KOPT-K1 (cell line): ENCODE data around the gene AGK.

Experiments used
- H3K27ac ChIP-seq: fragments of 200-600 bp; sonication (generic); 2 replicates; pipeline ENCODE4 v1.5.1; 2016; ENCODE audit warnings: antibody characterized with exemption, mild to moderate bottlenecking, low read depth, low read length; ENCODE audit not compliant: poor library complexity, severe bottlenecking
- H3K36me3 ChIP-seq: fragments of 200-600 bp; sonication (generic); 2 replicates; pipeline ENCODE4 v1.5.1; 2017; ENCODE audit warnings: antibody characterized with exemption, mild to moderate bottlenecking, low read length, moderate library complexity; ENCODE audit not compliant: insufficient read depth
- H3K9me3 ChIP-seq: fragments of 200-600 bp; sonication (generic); 2 replicates; pipeline ENCODE4 v1.5.1; 2017; ENCODE audit warnings: antibody characterized with exemption, low read length, mild to moderate bottlenecking; ENCODE audit not compliant: insufficient read depth, poor library complexity, severe bottlenecking

Gene AGK

DNA sequence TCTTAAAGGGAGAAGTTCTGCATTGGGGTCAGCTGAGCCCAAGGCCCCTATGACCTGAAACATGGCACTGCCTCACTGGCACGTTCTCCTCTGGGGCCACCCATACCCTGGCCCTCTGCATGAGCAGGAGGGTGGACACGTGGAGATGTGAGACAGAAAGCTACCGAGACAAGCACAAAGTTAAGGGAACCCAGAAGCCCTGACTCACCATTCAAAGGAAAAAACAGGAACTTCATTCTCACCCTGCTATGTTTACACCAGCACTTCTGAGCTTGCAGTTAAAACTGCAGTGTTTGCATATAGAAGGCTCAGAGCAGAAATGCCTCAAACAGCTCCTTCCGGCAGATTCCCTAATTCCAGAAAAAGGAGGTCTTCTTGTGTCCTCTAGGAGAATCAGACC lies 109.0 kb downstream of the AGK start:
- Histone ChIP-seq H3K27ac (no peak overlapping the region), H3K9me3 (no peaks in the 10 kb centered on the region), H3K36me3 (peaks cover 57% of the 10 kb centered on the region)

- Histone ChIP-seq H3K27ac (no peak overlapping the region), H3K9me3 (no peaks in the 10 kb centered on the region), H3K36me3 (peaks cover 35% of the 10 kb centered on the region)
Measured at GRCh38 chr7:141663081-141663849, 112.1 kb downstream of the AGK start.

DNA sequence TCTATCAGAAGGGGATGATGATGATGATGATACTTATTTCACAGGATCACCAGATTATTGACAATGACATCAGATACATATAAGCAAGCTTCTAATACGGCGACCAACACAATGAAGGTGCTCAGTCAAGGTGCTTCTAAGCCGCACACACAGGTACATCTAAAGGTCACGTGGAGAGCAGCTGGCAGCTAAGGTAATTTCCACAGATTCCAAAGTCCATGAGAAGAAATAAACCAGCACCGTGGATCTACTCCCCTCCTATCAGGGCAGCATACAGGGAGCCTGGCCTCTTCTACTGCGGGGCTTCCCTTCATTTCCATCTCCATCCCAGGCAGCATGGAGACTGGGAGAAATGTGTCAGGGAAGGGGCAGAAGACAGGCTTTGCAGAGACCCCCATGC lies 113.2 kb downstream of the AGK start:
- no peak overlapping the region for H3K27ac ChIP-seq
- H3K36me3 ChIP-seq: peaks cover 30% of the 10 kb centered on the region
- H3K9me3 ChIP-seq: no peaks in the 10 kb centered on the region

- H3K27ac ChIP-seq: no peak overlapping the region
- H3K36me3 ChIP-seq: peaks cover 20% of the 10 kb centered on the region; the same call in 1 of the 2 replicates
- H3K9me3 ChIP-seq: no peaks in the 10 kb centered on the region
Measured at GRCh38 chr7:141665208-141666035, 114.2 kb downstream of the AGK start.

DNA sequence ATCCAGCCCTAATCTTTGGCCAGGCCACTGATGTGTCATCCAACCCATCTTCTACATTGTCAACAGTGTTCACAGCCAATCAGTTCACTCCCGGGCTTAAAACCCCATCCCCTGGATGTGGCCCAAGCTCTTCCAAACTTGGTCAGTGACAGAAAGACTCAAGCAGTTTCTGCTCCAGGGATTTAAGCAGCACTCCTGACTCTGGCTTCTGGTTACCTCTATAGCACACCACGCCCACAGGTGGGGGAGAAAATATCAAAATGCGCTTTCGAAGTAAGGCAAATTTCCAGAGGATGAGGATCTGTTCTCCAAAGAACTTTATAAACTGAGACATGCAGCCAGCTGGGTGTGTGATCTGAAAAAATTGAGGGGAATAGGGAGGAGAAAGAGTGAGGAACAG lies 114.9 kb downstream of the AGK start:
- Histone ChIP-seq H3K27ac (no peak overlapping the region), H3K9me3 (no peaks in the 10 kb centered on the region), H3K36me3 (peaks cover 16% of the 10 kb centered on the region; the same call in 1 of the 2 replicates)

DNA sequence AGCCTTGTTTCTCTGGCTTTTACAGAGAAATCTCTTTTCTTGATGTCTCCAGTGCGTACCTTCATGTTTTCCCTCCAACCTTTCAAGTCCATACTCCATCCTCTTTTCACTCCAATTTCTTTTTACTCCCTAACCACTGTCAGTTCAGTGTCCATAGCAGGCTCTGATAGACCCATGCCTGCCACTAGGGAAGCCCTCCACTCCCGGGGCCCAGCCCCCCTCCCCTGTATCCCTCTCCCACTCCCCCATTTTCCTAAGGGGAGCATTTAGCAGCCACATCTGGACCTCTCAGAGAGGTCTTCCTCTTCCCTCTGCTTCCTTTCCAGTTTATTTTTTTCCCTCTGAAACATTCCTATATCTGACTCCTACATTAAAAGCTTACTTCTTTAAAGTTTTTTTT lies 117.6 kb downstream of the AGK start:
- no peaks in the 10 kb centered on the region for H3K9me3 ChIP-seq
- peaks cover 9% of the 10 kb centered on the region; the same call in 1 of the 2 replicates for H3K36me3 ChIP-seq

DNA sequence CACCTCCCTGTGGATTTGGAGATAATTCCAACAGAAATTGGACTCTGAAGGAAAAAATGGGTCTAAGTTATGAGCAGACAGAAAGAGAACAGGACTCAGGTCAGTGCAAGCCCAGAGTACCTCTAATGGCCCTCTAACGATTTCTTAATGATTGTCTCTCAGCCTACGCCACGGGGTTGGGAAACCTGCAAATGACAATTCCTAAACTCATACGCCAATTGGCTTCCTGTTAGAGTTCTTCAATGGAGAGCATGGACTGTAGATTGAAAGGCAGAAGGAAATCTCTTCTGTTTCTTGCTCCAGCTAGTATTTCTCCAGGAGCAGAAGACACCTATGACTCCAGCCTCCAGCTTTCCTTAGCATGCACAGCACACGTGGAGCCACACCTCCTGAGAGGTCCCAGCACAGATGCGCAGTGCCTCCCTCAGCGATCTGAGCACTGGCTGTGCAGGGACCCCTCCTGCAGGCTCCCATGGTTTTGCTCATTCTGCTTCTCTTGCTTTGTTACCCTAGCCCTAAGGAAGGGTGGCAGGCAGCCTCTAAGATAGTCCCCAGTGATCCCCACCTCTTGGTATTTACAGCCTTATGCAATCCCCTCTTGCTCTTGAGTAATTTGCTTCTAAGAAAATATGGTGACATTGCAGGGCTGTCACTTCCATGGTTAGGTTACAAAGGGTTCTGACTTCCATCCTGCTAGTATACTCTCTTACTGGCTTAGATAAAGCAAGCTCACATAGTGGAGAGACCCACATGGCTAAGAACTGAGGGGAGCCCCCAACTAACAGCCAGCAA lies 120.7 kb downstream of the AGK start:
- H3K36me3 ChIP-seq: no peaks in the 10 kb centered on the region
- H3K27ac ChIP-seq: no peak overlapping the region
- H3K9me3 ChIP-seq: no peaks in the 10 kb centered on the region

More for the DNA sequence above, 117.6 kb downstream of the AGK start:
- H3K27ac ChIP-seq: no peak overlapping the region

DNA sequence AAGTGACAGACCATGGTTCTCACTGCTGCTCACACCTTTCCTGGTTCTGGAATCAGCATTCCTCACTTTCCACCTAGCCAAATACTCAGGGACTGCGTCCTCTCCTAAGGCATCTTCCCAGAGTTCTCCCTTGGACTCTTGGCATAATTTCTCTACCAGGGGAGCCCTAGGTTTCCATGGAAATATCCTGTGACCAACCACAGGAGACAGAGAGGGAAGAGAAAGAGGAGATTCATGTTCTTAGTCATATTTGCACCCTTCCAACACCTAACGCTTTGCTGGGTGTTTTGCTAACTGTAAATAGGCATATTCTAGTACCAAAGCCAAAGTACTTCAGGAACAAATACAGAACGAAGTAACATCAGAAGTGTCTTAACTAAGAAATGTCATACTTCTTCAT lies 122.1 kb downstream of the AGK start:
- H3K9me3 ChIP-seq: no peaks in the 10 kb centered on the region
- no peak overlapping the region for H3K27ac ChIP-seq
- H3K36me3 ChIP-seq: no peaks in the 10 kb centered on the region

DNA sequence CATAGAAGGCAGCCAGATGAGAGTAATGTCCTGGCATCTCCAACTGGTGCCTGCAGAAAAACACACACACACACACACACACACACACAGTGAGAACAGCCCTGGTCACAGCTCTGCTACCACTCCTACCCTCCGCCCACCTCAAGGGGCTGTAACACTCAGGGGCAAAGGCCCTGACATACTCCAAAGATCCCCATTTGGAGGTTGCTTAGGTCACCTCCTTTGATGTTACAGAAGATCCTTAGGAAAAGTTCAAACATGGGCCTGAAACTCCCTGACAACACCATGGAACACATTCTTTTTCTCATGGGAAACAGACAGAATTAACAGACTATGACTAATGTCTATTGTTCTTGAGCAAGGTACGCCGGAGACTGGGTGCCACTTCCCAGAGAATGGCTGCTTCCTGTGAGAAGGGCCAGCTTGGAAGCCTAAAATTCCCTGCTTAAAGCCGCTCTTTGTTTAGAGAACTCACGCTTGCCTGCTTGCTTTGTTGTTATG lies 123.0 kb downstream of the AGK start:
- H3K9me3 ChIP-seq: no peaks in the 10 kb centered on the region
- H3K27ac ChIP-seq: no peak overlapping the region
- no peaks in the 10 kb centered on the region for H3K36me3 ChIP-seq

- no peak overlapping the region for H3K27ac ChIP-seq
- H3K9me3 ChIP-seq: no peaks in the 10 kb centered on the region
- no peaks in the 10 kb centered on the region for H3K36me3 ChIP-seq
Measured at GRCh38 chr7:141674702-141675101, 123.5 kb downstream of the AGK start.

- Histone ChIP-seq H3K9me3 (no peaks in the 10 kb centered on the region), H3K27ac (no peak overlapping the region), H3K36me3 (no peaks in the 10 kb centered on the region)
Measured at GRCh38 chr7:141675436-141676215, 124.4 kb downstream of the AGK start.

- H3K36me3 ChIP-seq: no peaks in the 10 kb centered on the region
- no peaks in the 10 kb centered on the region for H3K9me3 ChIP-seq
- H3K27ac ChIP-seq: no peak overlapping the region
Measured at GRCh38 chr7:141676618-141677017, 125.4 kb downstream of the AGK start.

DNA sequence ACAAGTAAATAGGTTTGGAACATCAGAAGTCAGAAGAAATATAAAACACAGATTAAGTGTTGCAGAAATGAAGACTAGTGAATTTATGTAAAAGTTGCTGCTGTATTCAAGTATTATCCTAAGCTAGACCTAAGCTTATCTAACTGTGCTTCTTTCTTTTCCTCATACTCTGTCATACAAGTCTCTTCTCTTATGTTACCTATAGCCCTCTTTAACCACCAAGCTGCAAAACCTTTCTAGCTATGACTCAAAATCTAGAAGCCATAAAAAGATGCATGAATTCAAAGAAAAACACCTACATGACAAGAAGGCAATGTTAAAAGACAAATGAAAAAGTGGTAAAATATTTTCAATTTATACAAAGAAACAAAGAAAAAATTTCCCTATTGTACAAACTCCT lies 127.8 kb downstream of the AGK start:
- no peaks in the 10 kb centered on the region for H3K9me3 ChIP-seq
- no peaks in the 10 kb centered on the region for H3K36me3 ChIP-seq
- H3K27ac ChIP-seq: no peak overlapping the region

DNA sequence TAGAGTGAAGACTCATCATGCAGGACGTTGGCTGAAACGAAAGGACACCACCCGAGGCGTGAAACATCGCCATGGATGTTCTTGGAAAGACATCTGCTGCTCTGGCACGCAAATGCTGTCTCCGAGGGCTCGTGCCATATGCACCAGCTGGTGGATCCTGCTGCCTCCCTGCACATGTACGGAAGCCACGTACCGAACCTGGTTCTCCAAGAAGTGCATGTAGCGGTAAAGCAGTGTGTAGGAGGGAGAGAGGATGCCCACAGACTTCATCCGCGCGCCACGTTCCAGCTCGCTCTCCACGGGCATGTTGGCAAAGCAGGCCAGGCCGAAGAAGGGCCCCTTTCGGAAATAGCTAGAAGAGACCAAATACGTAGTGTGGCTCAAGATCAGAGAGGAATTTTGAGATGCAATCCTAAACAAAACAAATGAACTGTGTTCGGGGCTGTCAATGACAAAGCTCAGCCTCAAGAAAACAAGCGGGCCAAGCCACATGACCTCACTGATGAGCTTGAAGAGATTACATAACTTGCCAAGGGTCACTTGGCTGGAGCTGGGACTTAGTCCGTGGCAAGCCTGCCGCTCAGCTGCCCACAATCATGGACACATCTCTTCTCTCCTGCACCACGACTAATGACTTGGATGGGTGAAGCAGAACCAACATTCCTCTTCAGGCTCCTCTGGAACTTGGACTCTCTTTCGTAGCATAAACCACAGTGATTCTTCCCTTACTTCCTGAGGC lies 134.2 kb downstream of the AGK start:
- no peak overlapping the region for H3K27ac ChIP-seq
- no peaks in the 10 kb centered on the region for H3K9me3 ChIP-seq
- no peaks in the 10 kb centered on the region for H3K36me3 ChIP-seq
